Measurements from ENCODE around the gene FAM13A.

The FAM13A gene

DNA sequence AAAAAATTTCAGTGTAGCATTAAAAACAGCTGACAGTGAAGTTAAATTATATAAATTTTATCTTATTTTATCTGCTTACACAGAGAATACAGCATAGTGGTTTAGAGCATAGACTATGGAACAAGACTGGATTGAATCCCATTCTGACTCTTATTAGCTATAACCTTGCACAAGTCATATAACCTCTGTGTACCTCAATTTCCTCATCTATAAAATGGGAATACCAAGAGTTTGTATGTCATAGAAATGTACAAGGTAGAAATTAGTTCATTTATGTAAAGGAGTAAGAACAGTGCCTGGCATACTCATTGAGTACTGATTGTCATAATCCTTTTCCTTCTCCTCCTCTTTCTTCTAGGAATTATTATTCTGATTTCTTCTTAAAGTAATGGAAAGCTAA is 25.7 kb downstream of the FAM13A start:
- H3K36me3 ChIP-seq (ENCODE audit: control insufficient read depth, low read length) = no peaks in the 10 kb centered on the region
- H3K79me2 ChIP-seq (ENCODE audit: control insufficient read depth, low read length) = no peaks in the 10 kb centered on the region
- no peak overlapping the region for H3K4me3 ChIP-seq (ENCODE audit: low read length)
- no peaks in the 10 kb centered on the region for H3K4me1 ChIP-seq (ENCODE audit: control insufficient read depth, low read length)
- TF ChIP-seq, protein P1, sequence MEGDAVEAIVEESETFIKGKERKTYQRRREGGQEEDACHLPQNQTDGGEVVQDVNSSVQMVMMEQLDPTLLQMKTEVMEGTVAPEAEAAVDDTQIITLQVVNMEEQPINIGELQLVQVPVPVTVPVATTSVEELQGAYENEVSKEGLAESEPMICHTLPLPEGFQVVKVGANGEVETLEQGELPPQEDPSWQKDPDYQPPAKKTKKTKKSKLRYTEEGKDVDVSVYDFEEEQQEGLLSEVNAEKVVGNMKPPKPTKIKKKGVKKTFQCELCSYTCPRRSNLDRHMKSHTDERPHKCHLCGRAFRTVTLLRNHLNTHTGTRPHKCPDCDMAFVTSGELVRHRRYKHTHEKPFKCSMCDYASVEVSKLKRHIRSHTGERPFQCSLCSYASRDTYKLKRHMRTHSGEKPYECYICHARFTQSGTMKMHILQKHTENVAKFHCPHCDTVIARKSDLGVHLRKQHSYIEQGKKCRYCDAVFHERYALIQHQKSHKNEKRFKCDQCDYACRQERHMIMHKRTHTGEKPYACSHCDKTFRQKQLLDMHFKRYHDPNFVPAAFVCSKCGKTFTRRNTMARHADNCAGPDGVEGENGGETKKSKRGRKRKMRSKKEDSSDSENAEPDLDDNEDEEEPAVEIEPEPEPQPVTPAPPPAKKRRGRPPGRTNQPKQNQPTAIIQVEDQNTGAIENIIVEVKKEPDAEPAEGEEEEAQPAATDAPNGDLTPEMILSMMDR (IDR thresholded peaks at IDR 0.05; ENCODE audit: low read depth, low read length, poor library complexity, severe bottlenecking) = no peak
- no peak for TF ChIP-seq EZH2phosphoT487 (IDR thresholded peaks at IDR 0.05; ENCODE audit: borderline replicate concordance, low read length)
- H3K9me3 ChIP-seq (ENCODE audit: control insufficient read depth, insufficient read depth, low read length) = no peaks in the 10 kb centered on the region
- no peaks in the 10 kb centered on the region for H3K9me2 ChIP-seq (replicated peaks; ENCODE audit: control insufficient read depth, low read length)
- H3K27ac ChIP-seq (ENCODE audit: low read depth, low read length) = no peak overlapping the region
- H3K27me3 ChIP-seq (ENCODE audit: control insufficient read depth, low read length) = no peaks in the 10 kb centered on the region
- no peak overlapping the region for H3K4me2 ChIP-seq (ENCODE audit: low read length)
- H3F3A ChIP-seq (ENCODE audit: control insufficient read depth, insufficient read depth) = no peaks in the 10 kb centered on the region
- no peaks in the 10 kb centered on the region for H4K20me1 ChIP-seq (ENCODE audit: control insufficient read depth, insufficient read depth, low read depth, low read length)

DNA sequence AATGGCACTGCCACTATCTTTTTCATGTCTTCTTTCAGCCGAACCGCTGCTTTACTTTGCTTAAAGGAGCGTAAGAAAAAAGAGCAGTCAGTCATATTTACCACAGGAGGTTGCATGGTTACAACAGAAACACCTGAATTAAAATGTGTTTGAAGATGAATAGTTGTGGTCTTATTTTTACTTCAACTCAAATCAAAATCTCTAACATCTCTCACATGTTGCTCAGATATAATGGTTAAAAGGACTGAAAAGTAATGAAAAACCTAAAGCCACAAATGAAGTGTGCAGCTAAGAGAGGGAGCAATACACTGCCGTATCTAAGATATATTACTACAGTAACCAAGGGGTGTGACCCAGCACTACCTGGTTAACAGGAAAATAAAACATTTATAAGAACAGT is 27.4 kb downstream of the FAM13A start:
- H3K9me2 ChIP-seq (replicated peaks; ENCODE audit: control insufficient read depth, low read length) = no peaks in the 10 kb centered on the region
- no peaks in the 10 kb centered on the region for H3K27me3 ChIP-seq (ENCODE audit: control insufficient read depth, low read length)
- no peaks in the 10 kb centered on the region for H3K9me3 ChIP-seq (ENCODE audit: control insufficient read depth, insufficient read depth, low read length)
- TF ChIP-seq EZH2phosphoT487 (IDR thresholded peaks at IDR 0.05; ENCODE audit: borderline replicate concordance, low read length) = no peak
- TF ChIP-seq, protein P1 (IDR thresholded peaks at IDR 0.05; ENCODE audit: low read depth, low read length, poor library complexity, severe bottlenecking) = no peak
- H3K27ac ChIP-seq (ENCODE audit: low read depth, low read length) = no peak overlapping the region
- H3K4me2 ChIP-seq (ENCODE audit: low read length) = no peak overlapping the region
- no peaks in the 10 kb centered on the region for H3K4me1 ChIP-seq (ENCODE audit: control insufficient read depth, low read length)
- no peaks in the 10 kb centered on the region for H3K79me2 ChIP-seq (ENCODE audit: control insufficient read depth, low read length)
- no peaks in the 10 kb centered on the region for H3K36me3 ChIP-seq (ENCODE audit: control insufficient read depth, low read length)
- H4K20me1 ChIP-seq (ENCODE audit: control insufficient read depth, insufficient read depth, low read depth, low read length) = no peaks in the 10 kb centered on the region
- no peak overlapping the region for H3K4me3 ChIP-seq (ENCODE audit: low read length)
- no peaks in the 10 kb centered on the region for H3F3A ChIP-seq (ENCODE audit: control insufficient read depth, insufficient read depth)

DNA sequence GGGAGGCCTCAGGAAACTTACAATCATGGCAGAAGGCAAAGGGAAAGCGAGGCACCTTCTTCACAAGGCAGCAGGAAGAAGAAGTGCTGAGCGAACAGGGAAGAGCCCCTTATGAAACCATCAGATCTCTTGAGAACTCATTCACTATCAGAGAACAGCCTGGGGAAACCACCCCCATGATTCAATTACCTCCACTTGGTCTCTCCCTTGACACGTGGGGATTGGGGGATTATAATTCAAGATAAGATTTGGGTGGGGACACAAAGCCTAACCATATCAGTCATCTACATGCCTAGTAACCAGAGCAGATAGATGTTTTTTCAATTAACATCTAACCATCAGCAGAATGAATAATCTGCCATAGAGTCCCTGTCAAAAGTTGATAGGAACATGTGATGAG is 30.4 kb downstream of the FAM13A start:
- H3K27ac ChIP-seq (ENCODE audit: low read depth, low read length) = no peak overlapping the region
- no peaks in the 10 kb centered on the region for H3K79me2 ChIP-seq (ENCODE audit: control insufficient read depth, low read length)
- H3K9me3 ChIP-seq (ENCODE audit: control insufficient read depth, insufficient read depth, low read length) = no peaks in the 10 kb centered on the region
- H3F3A ChIP-seq (ENCODE audit: control insufficient read depth, insufficient read depth) = no peaks in the 10 kb centered on the region
- H3K4me1 ChIP-seq (ENCODE audit: control insufficient read depth, low read length) = no peaks in the 10 kb centered on the region
- H3K4me3 ChIP-seq (ENCODE audit: low read length) = no peak overlapping the region
- no peaks in the 10 kb centered on the region for H3K9me2 ChIP-seq (replicated peaks; ENCODE audit: control insufficient read depth, low read length)
- no peaks in the 10 kb centered on the region for H3K27me3 ChIP-seq (ENCODE audit: control insufficient read depth, low read length)
- H3K4me2 ChIP-seq (ENCODE audit: low read length) = no peak overlapping the region
- TF ChIP-seq, protein P1 (IDR thresholded peaks at IDR 0.05; ENCODE audit: low read depth, low read length, poor library complexity, severe bottlenecking) = no peak
- TF ChIP-seq EZH2phosphoT487 (IDR thresholded peaks at IDR 0.05; ENCODE audit: borderline replicate concordance, low read length) = no peak
- H4K20me1 ChIP-seq (ENCODE audit: control insufficient read depth, insufficient read depth, low read depth, low read length) = no peaks in the 10 kb centered on the region
- no peaks in the 10 kb centered on the region for H3K36me3 ChIP-seq (ENCODE audit: control insufficient read depth, low read length)

Measured in DOHH2 (cell line).